GM15510 (cell line): ENCODE measurements around the gene STRN4.

Source experiments
- POLR2A ChIP-seq: IDR thresholded peaks from 3 replicates; pipeline ENCODE4 v1.6.1; 2011; ENCODE audit warnings: borderline replicate concordance; ENCODE audit not compliant: insufficient read length; ENCODE audit errors: extremely low read depth

STRN4 gene

GRCh38 chr19:46725859-46726393 is 20.3 kb downstream of the STRN4 start:
- TF ChIP-seq POLR2A = no peak

- no peak for TF ChIP-seq POLR2A
Observed at GRCh38 chr19:46725036-46725820, 21.0 kb downstream of the STRN4 start.

GRCh38 chr19:46724468-46724867 is 21.8 kb downstream of the STRN4 start:
- no peak for TF ChIP-seq POLR2A

GRCh38 chr19:46723471-46723870 is 22.8 kb downstream of the STRN4 start:
- TF ChIP-seq POLR2A = no peak

DNA sequence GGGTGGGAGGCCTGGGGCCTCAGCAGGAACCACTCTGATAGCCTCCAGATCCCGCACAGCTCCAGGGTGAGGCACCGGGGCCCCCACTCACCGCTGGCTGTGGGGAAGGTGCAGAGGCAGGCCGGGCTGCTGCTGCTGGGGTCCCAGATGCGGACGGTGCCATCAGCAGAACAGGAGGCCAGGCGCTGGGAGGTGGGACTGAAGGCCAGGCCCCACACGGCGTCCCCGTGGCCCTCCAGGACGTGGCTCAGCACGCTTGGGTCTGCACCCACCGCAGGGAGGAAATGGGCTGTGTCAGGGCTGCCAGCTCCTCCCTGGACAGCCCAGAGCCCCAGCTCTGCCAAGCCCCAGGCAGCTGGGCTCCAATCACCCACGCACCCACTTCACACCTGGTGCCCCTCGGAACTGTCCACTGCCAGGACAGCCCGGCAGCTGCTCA is 23.2 kb downstream of the STRN4 start:
- no peak for TF ChIP-seq POLR2A

- no peak for TF ChIP-seq POLR2A
Observed at GRCh38 chr19:46722421-46723022, 23.7 kb downstream of the STRN4 start.

GRCh38 chr19:46722004-46722380 is 24.3 kb downstream of the STRN4 start:
- no peak for TF ChIP-seq POLR2A

DNA sequence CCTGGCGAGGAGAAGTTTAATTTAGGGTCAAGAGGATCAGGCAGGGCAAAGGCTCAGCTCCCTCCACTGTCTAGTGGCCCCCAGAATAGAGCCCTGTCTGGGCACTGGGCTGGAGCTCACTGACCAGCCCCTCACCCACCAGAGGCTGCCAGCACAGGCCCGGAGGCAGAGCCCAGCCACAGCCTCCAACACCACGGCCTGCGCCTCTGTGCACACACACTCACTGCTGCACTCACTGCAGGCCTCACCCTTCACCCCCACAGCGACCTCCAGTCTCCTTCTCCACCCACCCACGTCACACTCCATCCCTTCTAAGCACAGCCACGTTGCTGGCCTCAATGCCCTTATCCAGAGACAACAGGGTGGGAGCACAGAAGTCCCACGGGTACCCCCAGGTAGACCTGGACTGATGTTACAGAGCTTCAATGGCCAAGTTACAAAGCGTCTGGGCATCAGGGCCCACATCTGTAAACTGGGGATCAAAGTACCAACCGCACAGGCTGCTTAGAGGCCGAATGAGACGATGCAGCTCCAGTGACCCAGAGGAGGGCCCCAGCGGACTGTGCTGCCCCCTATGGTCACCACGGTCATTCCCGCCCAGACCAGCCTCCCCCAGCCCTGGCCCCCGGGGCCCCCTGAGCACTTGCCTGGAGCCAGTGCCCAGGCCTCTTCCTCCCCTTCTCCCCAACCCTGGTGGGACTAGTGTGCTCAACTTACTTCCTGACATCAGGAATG is 24.8 kb downstream of the STRN4 start:
- no peak for TF ChIP-seq POLR2A

DNA sequence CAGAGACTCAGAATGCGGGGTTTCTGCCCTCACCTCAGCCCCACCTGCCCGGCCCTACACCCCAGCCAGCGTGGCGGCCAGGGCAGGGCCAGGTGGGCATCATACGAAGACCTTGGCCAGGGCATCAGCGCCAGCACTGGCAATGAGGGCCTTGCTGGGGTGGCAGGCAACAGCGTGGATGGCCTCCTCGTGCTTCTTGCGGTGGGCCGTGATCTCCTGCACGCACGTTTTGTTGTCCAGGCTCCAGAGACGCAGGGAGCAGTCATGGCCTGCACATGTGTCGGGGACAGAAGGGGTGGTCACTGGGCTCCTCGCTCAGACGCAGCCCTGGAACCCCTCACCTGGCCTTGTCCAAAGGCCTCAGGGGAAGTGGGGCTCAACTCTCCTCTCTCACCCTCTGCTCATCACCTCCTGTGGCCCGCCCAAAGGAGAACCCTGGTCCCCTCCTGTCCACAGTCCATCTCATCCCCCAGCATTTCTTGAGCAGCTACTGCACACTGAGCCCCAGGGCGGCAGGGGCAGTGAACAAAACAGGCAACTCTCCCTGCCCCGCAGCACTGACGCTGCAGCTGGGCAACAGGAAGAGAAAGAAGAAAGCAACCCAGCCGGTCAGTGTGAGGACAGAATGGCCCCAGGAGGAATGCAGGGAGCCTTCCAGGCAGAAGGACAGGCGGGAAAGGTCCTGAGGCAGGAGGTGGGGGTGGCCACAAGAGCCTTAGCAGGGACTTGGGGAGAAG is 25.6 kb downstream of the STRN4 start:
- peak; percentile 4 for TF ChIP-seq POLR2A

- peak; percentile 15 for TF ChIP-seq POLR2A
Observed at GRCh38 chr19:46719629-46720502, 26.4 kb downstream of the STRN4 start.

- TF ChIP-seq POLR2A = peak; percentile 39
Observed at GRCh38 chr19:46718934-46719622, 27.2 kb downstream of the STRN4 start.

- TF ChIP-seq POLR2A = peak; percentile 49
Observed at GRCh38 chr19:46718157-46718933, 27.9 kb downstream of the STRN4 start.
